A549 (cell line): ENCODE data around the gene BAG1. TPM values are rescaled to one million over a fixed set of nuclear protein-coding genes. Genes with fewer than 3 reads are reported as not detected.
A peak's percentile ranks its signal among the peaks of the same experiment; 100 is the strongest.

ENCODE experiments used
- ATAC-seq, 2 experiments: fragments of 200-7000 bp in 1 of 2; fragments of >200 bp in 1 of 2; cut with Nextera tagmentation in 1 of 2; cut with Tn5 transposase in 1 of 2; 3 replicates each; pipeline versions ENCODE4 v1.8.0 to v1.9.1; 2018 to 2020; ENCODE audit warnings: mild to moderate bottlenecking in 1 of 2, moderate library complexity in 1 of 2
- CTCF ChIA-PET: fragments of 300-600 bp; sonication (Branson Sonifier 250); formaldehyde crosslinking; extraction: SDS; loops from one replicate; lab custom pipeline; 2021; ENCODE audit warnings: antibody characterized with exemption, inconsistent platforms; lab: Yijun Ruan, JAX
- POLR2A ChIA-PET: fragments of 350-600 bp; formaldehyde crosslinking; extraction: SDS; loops from one replicate; lab custom pipeline; 2021; ENCODE audit warnings: antibody characterized with exemption, inconsistent platforms; lab: Yijun Ruan, JAX
- DNase-seq, 2 experiments: peaks; one replicate each; pipeline versions ENCODE4 v3.0.0 to v3.0.0-alpha.2; 2011 to 2016; ENCODE audit warnings: low read depth in 1 of 2, low spot score in 1 of 2
- FAIRE-seq: peaks from 2 replicates; lab custom pipeline; 2011; peaks lifted over from hg19 to GRCh38; lab: Jason Lieb, UNC
- H3K27ac ChIP-seq, 2 experiments: fragments of >200 bp; sonication (Bioruptor Twin); formaldehyde crosslinking; 3 replicates each; pipeline ENCODE4 v1.5.1; 2016 to 2017
- H3K4me1 ChIP-seq: fragments of >200 bp; sonication (Bioruptor Twin); formaldehyde crosslinking; 3 replicates; pipeline ENCODE4 v1.6.1; 2016
- H3K4me2 ChIP-seq: fragments of >200 bp; sonication (Bioruptor Twin); formaldehyde crosslinking; 3 replicates; pipeline ENCODE4 v1.6.1; 2016
- H3K4me3 ChIP-seq: fragments of >200 bp; sonication (Bioruptor Twin); formaldehyde crosslinking; 3 replicates; pipeline ENCODE4 v1.5.1; 2016
- H3K9me3 ChIP-seq: fragments of >200 bp; sonication (Bioruptor Twin); formaldehyde crosslinking; 3 replicates; pipeline ENCODE4 v1.6.1; 2016
- BCL3 ChIP-seq: fragments of >200 bp; sonication (Bioruptor Twin); formaldehyde crosslinking; IDR thresholded peaks from 3 replicates; pipeline ENCODE4 v1.6.1; 2016
- BHLHE40 ChIP-seq: IDR thresholded peaks from 2 replicates; pipeline ENCODE4 v1.6.1; 2012; ENCODE audit warnings: low read depth, low read length, inconsistent platforms
- CBX2 ChIP-seq: fragments of 200-600 bp; sonication (generic); IDR thresholded peaks from 2 replicates; pipeline ENCODE4 v1.6.1; 2016; ENCODE audit warnings: low read depth, mild to moderate bottlenecking, borderline replicate concordance
- CBX8 ChIP-seq: fragments of 200-600 bp; sonication (generic); IDR thresholded peaks from 2 replicates; pipeline ENCODE4 v1.6.1; 2016
- CEBPB ChIP-seq, 2 experiments: fragments of >200 bp in 1 of 2; sonication (Bioruptor Twin) in 1 of 2; formaldehyde crosslinking in 1 of 2; IDR thresholded peaks; 2 replicates each; pipeline ENCODE4 v1.6.1; 2012 to 2016
- CHD4 ChIP-seq: fragments of 200-600 bp; sonication (generic); IDR thresholded peaks from 2 replicates; pipeline ENCODE4 v1.6.1; 2016; ENCODE audit warnings: antibody characterized with exemption, mild to moderate bottlenecking, borderline replicate concordance
- CTCF ChIP-seq: fragments of >200 bp; sonication (Bioruptor Twin); formaldehyde crosslinking; IDR thresholded peaks from 3 replicates; pipeline ENCODE4 v1.5.1; 2016
- EHF ChIP-seq: fragments of 250-450 bp; sonication (Bioruptor Pico); IDR thresholded peaks from 2 replicates; pipeline ENCODE4 v1.5.0; 2020; ENCODE audit warnings: mild to moderate bottlenecking
- ELK1 ChIP-seq: fragments of 150-350 bp; IDR thresholded peaks from 2 replicates; pipeline ENCODE4 v1.6.1; 2014; ENCODE audit warnings: low read depth, mild to moderate bottlenecking, low read length
- FOSL2 ChIP-seq, 2 experiments: fragments of 450-650 bp in 1 of 2; fragments of >200 bp in 1 of 2; sonication (Bioruptor Twin) in 1 of 2; formaldehyde crosslinking; IDR thresholded peaks; 2 replicates each; pipeline versions ENCODE4 v1.5.0 to v1.6.1; 2016 to 2020; ENCODE audit warnings: mild to moderate bottlenecking in 1 of 2, moderate library complexity in 1 of 2
- GATA3 ChIP-seq: IDR thresholded peaks from 2 replicates; pipeline ENCODE4 v1.6.1; 2012; ENCODE audit warnings: borderline replicate concordance
- HOXA7 ChIP-seq: fragments of 250-450 bp; sonication (Bioruptor Pico); IDR thresholded peaks from 2 replicates; pipeline ENCODE4 v1.5.0; 2020; ENCODE audit warnings: mild to moderate bottlenecking, moderate library complexity
- HOXB5 ChIP-seq: fragments of 250-450 bp; sonication (Bioruptor Pico); IDR thresholded peaks from 2 replicates; pipeline ENCODE4 v1.5.0; 2020; ENCODE audit warnings: mild to moderate bottlenecking, moderate library complexity
- KDM5A ChIP-seq: fragments of 200-600 bp; sonication (generic); IDR thresholded peaks from 2 replicates; pipeline ENCODE4 v1.6.1; 2016; ENCODE audit warnings: antibody characterized with exemption, mild to moderate bottlenecking
- MAFK ChIP-seq: fragments of 450-650 bp; IDR thresholded peaks from 2 replicates; pipeline ENCODE4 v1.6.1; 2014; ENCODE audit not compliant: partially characterized antibody
- MAZ ChIP-seq: fragments of 150-350 bp; IDR thresholded peaks from 2 replicates; pipeline ENCODE4 v1.6.1; 2014; ENCODE audit warnings: antibody characterized with exemption, low read depth, low read length, borderline replicate concordance
- MYC ChIP-seq: IDR thresholded peaks from 2 replicates; pipeline ENCODE4 v1.6.1; 2012; ENCODE audit warnings: mild to moderate bottlenecking, inconsistent platforms, low read length, improper control_type of control experiment, borderline replicate concordance
- NR3C1 ChIP-seq: fragments of >200 bp; sonication (Bioruptor Twin); formaldehyde crosslinking; IDR thresholded peaks from 3 replicates; pipeline ENCODE4 v1.6.1; 2017
- POLR2AphosphoS2 ChIP-seq: conservative IDR thresholded peaks from 2 replicates; pipeline ENCODE4 v1.6.1; 2012; ENCODE audit warnings: low read length, improper control_type of control experiment, inconsistent platforms
- RAD21 ChIP-seq, 2 experiments: fragments of >200 bp in 1 of 2; sonication (Bioruptor Twin) in 1 of 2; formaldehyde crosslinking in 1 of 2; IDR thresholded peaks in 1 of 2; conservative IDR thresholded peaks in 1 of 2; 2 replicates in 1 of 2; 3 replicates in 1 of 2; pipeline ENCODE4 v1.6.1; 2012 to 2018; ENCODE audit warnings: inconsistent platforms in 1 of 2
- RARB ChIP-seq: fragments of 250-450 bp; sonication (Bioruptor Pico); IDR thresholded peaks from 2 replicates; pipeline ENCODE4 v1.8.0; 2021; ENCODE audit warnings: mild to moderate bottlenecking, moderate library complexity
- RCOR1 ChIP-seq: fragments of 150-350 bp; IDR thresholded peaks from 2 replicates; pipeline ENCODE4 v1.6.1; 2014; ENCODE audit warnings: antibody characterized with exemption, low read length, low read depth
- SMC3 ChIP-seq: fragments of >200 bp; sonication (Bioruptor Twin); formaldehyde crosslinking; IDR thresholded peaks from 3 replicates; pipeline ENCODE4 v1.6.1; 2018; ENCODE audit warnings: inconsistent platforms
- SREBF2 ChIP-seq: fragments of 450-650 bp; IDR thresholded peaks from 2 replicates; pipeline ENCODE4 v1.6.1; 2014; ENCODE audit warnings: mild to moderate bottlenecking, moderate library complexity
- TP53 ChIP-seq: fragments of 250-450 bp; sonication (Bioruptor Pico); IDR thresholded peaks from 2 replicates; pipeline ENCODE4 v1.5.0; 2021; ENCODE audit warnings: mild to moderate bottlenecking, moderate library complexity
- WGBS: methylation state at CpG from one replicate; pipeline ENCODE4 v1.1.6; 2017; ENCODE audit errors: missing lambda C conversion rate; 5-methylcytosine and 5-hydroxymethylcytosine counted together
- polyA plus RNA-seq, 4 experiments: library from polyadenylated mRNA; depleted of rRNA in 3 of 4; stranded (reverse); fragments of >200 nt; fragmentation: RNase III in 1 of 4; extraction: RNeasy Plus Mini Kit Qiagen cat#74134 plus additional on column Dnase treatment in 1 of 4; gene quantifications; 2 replicates in 3 of 4; 3 replicates in 1 of 4; pipeline ENCODE4 v1.2.3, GENCODE V29; 2011 to 2017
- TF ChIP-seq, protein P1 (sequence below): IDR thresholded peaks from 2 replicates; pipeline ENCODE4 v1.6.1; 2012
- TF ChIP-seq, protein P2 (sequence below): fragments of 450-650 bp; IDR thresholded peaks from 2 replicates; pipeline ENCODE4 v1.6.1; 2014; ENCODE audit warnings: antibody characterized with exemption

BAG1 gene
- polyA plus RNA-seq, 2 of the 4 experiments (the other 2 are of a cell fraction): 73.0 to 86.9 TPM

DNA sequence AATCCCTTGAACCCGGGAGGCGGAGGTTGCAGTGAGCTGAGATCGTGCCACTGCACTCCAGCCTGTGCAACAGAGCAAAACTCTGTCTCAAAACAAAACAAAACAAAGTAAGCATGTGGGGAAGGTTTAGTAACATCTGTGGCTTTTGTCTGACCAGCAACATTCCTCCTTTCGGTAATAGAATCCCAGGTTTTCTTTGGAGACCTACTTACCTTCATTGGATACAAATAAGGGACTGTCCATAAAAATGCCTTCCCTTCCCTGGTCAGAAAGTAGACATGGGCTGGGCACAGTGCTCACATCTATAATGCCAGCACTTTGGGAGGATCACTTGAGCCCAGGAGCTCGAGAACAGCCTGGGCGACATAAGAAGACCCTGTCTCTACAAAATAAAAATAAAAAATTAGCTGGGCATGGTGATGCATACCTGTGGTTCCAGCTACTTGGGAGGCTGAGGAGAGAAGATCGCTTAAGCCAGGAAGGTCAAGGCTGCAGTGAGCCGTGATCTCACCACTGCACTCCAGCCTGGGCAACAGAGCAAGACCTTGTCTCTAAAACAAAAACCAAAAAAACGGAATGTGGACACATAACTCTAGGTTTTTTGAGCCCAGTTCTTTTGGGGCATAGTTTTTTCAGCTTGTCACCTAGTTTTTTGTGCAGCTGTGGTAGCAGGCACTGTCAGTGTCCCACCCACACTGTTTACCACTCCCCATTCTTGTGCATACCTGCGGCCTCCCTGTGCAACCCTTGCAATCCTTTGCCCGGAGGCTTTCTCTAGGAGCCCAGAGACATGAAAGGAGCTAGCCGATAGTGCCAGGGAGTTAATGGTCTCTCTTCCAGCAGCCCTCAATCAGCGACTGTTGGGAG, 33.5 kb downstream of the BAG1 start:
- 93% methylated on average over 13 of the region's 13 CpGs for WGBS
- H3K27ac ChIP-seq: peak overlapping the region; percentile 96 to 99
- no peak overlapping the region for H3K4me2 ChIP-seq
- ATAC-seq (no peak), DNase-seq (no peak), FAIRE-seq (no peak)
- POLR2A ChIA-PET: no interaction called here
- peaks cover 20% of the 10 kb centered on the region for H3K9me3 ChIP-seq
- H3K4me1 ChIP-seq: peaks cover 71% of the 10 kb centered on the region
- no peak overlapping the region for H3K4me3 ChIP-seq
- TF ChIP-seq TP53 (CRISPR knock-in tag) (no peak), RCOR1 (no peak), CHD4 (no peak), POLR2AphosphoS2 (no peak), RAD21 (conservative IDR thresholded peaks at IDR 0.05 in 1 of 2, IDR thresholded peaks at IDR 0.05 in 1 of 2) (no peak), KDM5A (no peak), GATA3 (no peak), CBX2 (no peak), CBX8 (no peak), HOXA7 (CRISPR knock-in tag) (no peak), RARB (no peak), MAFK (no peak), CTCF (no peak), MAZ (no peak), MYC (no peak)
- TF ChIP-seq, protein P1, sequence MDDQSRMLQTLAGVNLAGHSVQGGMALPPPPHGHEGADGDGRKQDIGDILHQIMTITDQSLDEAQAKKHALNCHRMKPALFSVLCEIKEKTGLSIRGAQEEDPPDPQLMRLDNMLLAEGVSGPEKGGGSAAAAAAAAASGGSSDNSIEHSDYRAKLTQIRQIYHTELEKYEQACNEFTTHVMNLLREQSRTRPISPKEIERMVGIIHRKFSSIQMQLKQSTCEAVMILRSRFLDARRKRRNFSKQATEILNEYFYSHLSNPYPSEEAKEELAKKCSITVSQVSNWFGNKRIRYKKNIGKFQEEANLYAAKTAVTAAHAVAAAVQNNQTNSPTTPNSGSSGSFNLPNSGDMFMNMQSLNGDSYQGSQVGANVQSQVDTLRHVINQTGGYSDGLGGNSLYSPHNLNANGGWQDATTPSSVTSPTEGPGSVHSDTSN: no peak
- CTCF ChIA-PET: interaction anchor here (0.6 to 5.5 kb wide), 12 partner anchors 9 to 491 kb away, joined by 3 to 33 read pairs (median 4); partner anchors contain the start of genes AQP7, CHMP5 and SPINK4

- peaks cover 67% of the 10 kb centered on the region for H3K4me1 ChIP-seq
- ChIA-PET CTCF (interaction anchor here (0.6 to 7.5 kb wide), 37 partner anchors 9 to 719 kb away, joined by 3 to 127 read pairs (median 4); partner anchors contain the start of genes BAG1, CHMP5, NOL6 and SMU1), POLR2A (no interaction called here)
- FAIRE-seq (peak; percentile 88), ATAC-seq (peak; percentile 74 to 76), DNase-seq (peak; percentile 82 to 98)
- peak overlapping the region; percentile 96 to 99 for H3K27ac ChIP-seq
- H3K9me3 ChIP-seq: peaks cover 20% of the 10 kb centered on the region
- H3K4me2 ChIP-seq: peak overlapping the region; percentile 60
- no peak overlapping the region for H3K4me3 ChIP-seq
- 15% methylated on average over 9 of the region's 9 CpGs for WGBS
- TF ChIP-seq SMC3 (peak; percentile 95), HOXB5 (CRISPR knock-in tag) (peak; percentile 38; the same call in 1 of the 2 replicates), ELK1 (no peak), BHLHE40 (no peak), FOSL2 (IDR thresholded peaks at IDR 0.05) (peak; percentile 94), FOSL2 (CRISPR knock-in tag; IDR thresholded peaks at IDR 0.05) (peak; percentile 97), NR3C1 (no peak), CEBPB (IDR thresholded peaks at IDR 0.05) (peak; percentile 51 to 74; a peak in 3 of 4 replicates), SREBF2 (no peak), EHF (CRISPR knock-in tag) (peak; percentile 35; the same call in 1 of the 2 replicates), RAD21 (conservative IDR thresholded peaks at IDR 0.05 in 1 of 2, IDR thresholded peaks at IDR 0.05 in 1 of 2) (peak; percentile 97 to 99), BCL3 (peak; percentile 47; the same call in 1 of the 3 replicates), GATA3 (peak; percentile 85)
- TF ChIP-seq, protein P1: peak; percentile 74; the same call in 1 of the 2 replicates
- TF ChIP-seq, protein P2, sequence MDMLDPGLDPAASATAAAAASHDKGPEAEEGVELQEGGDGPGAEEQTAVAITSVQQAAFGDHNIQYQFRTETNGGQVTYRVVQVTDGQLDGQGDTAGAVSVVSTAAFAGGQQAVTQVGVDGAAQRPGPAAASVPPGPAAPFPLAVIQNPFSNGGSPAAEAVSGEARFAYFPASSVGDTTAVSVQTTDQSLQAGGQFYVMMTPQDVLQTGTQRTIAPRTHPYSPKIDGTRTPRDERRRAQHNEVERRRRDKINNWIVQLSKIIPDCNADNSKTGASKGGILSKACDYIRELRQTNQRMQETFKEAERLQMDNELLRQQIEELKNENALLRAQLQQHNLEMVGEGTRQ: peak; percentile 93
Measured at GRCh38 chr9:33229359-33230114, 35.0 kb downstream of the BAG1 start.
